HepG2 (cell line): Measurements from ENCODE around the gene LSM8. TPM values are rescaled to one million over a fixed set of nuclear protein-coding genes. Genes with fewer than 3 reads are reported as not detected.
A peak's percentile ranks its signal among the peaks of the same experiment; 100 is the strongest.

Experiments used
- ATAC-seq: fragments of 200-7000 bp; cut with Tn5 transposase; 3 replicates; pipeline ENCODE4 v1.9.1; 2020; ENCODE audit warnings: mild to moderate bottlenecking, moderate library complexity
- BruUV-seq: library from RNA; stranded (reverse); fragments of 400-500 nt; replicated peaks from 2 replicates; lab custom pipeline; 2021; lab: Mats Ljungman, UMichigan
- CTCF ChIA-PET: fragments of 300-600 bp; formaldehyde crosslinking; extraction: SDS; loops from one replicate; lab custom pipeline; 2021; ENCODE audit warnings: low total read pairs, inconsistent platforms, low intra/inter-chr PET ratio; lab: Yijun Ruan, JAX
- POLR2A ChIA-PET: fragments of 350-600 bp; sonication (Branson Sonifier 250); formaldehyde crosslinking; loops from one replicate; lab custom pipeline; 2020; ENCODE audit warnings: antibody characterized with exemption, inconsistent platforms; lab: Yijun Ruan, JAX
- DNase-seq: peaks from one replicate; pipeline ENCODE4 v3.0.0-alpha.2; 2015; ENCODE audit warnings: low spot score
- FAIRE-seq: peaks from 3 replicates; lab custom pipeline; 2011; peaks lifted over from hg19 to GRCh38; lab: Jason Lieb, UNC
- H2AFZ ChIP-seq: one replicate; pipeline ENCODE4 v1.6.1; 2011; ENCODE audit warnings: low read length, inconsistent platforms
- H3K27ac ChIP-seq: fragments of 300-600 bp; 3 replicates; pipeline ENCODE4 v1.8.0; 2011; ENCODE audit warnings: mixed run types, mild to moderate bottlenecking, mixed read lengths, low read length, inconsistent platforms; ENCODE audit not compliant: insufficient read depth; ENCODE audit errors: extremely low read length
- H3K27me3 ChIP-seq, 2 experiments: fragments of 200-600 bp in 1 of 2; 2 replicates in 1 of 2; 3 replicates in 1 of 2; pipeline versions ENCODE4 v1.6.0 to v1.8.0; 2011; ENCODE audit warnings: low read length in 2 of 2, mild to moderate bottlenecking in 2 of 2, moderate library complexity in 2 of 2, inconsistent platforms in 1 of 2; ENCODE audit not compliant: insufficient read depth in 2 of 2, control insufficient read depth in 1 of 2
- H3K36me3 ChIP-seq, 2 experiments: fragments of 200-600 bp in 1 of 2; replicated peaks in 1 of 2; 2 replicates in 1 of 2; 3 replicates in 1 of 2; pipeline versions ENCODE4 v1.5.1 to v1.8.0; 2011; ENCODE audit warnings: low read length in 2 of 2, inconsistent platforms in 1 of 2; ENCODE audit not compliant: insufficient read depth in 2 of 2, control insufficient read depth in 1 of 2
- H3K4me1 ChIP-seq: 2 replicates; pipeline ENCODE4 v1.5.1; 2012; ENCODE audit warnings: low read length, inconsistent platforms; ENCODE audit not compliant: insufficient read depth
- H3K4me2 ChIP-seq: 2 replicates; pipeline ENCODE4 v1.6.0; 2011; ENCODE audit warnings: low read depth, low read length, inconsistent platforms
- H3K4me3 ChIP-seq, 3 experiments: fragments of 200-600 bp in 1 of 3; sonication (generic), shearing (Covaris generic) in 1 of 3; replicated peaks in 1 of 3; 2 replicates each; pipeline ENCODE4 v1.5.1; 2011 to 2016; ENCODE audit warnings: low read length in 3 of 3, inconsistent platforms in 2 of 3, low read depth in 2 of 3, mild to moderate bottlenecking in 2 of 3, control low read depth in 1 of 3, mixed read lengths in 1 of 3; ENCODE audit not compliant: insufficient read depth in 1 of 3
- H3K79me2 ChIP-seq: one replicate; pipeline ENCODE4 v1.6.1; 2011; ENCODE audit warnings: low read length, inconsistent platforms; ENCODE audit not compliant: insufficient read depth
- H3K9ac ChIP-seq: 2 replicates; pipeline ENCODE4 v1.6.0; 2011; ENCODE audit warnings: mild to moderate bottlenecking, low read depth, low read length, inconsistent platforms; ENCODE audit not compliant: insufficient read depth
- H3K9me3 ChIP-seq: 2 replicates; pipeline ENCODE4 v1.5.1; 2012; ENCODE audit warnings: mild to moderate bottlenecking, low read length
- H4K20me1 ChIP-seq: 2 replicates; pipeline ENCODE4 v1.6.0; 2011; ENCODE audit warnings: inconsistent platforms, mild to moderate bottlenecking, low read length, moderate library complexity; ENCODE audit not compliant: insufficient read depth
- CEBPB ChIP-seq: IDR thresholded peaks from 2 replicates; pipeline ENCODE4 v1.6.1; 2011; ENCODE audit warnings: low read depth, low read length, improper control_type of control experiment, borderline replicate concordance
- IKZF4 ChIP-seq: sonication (generic); formaldehyde crosslinking; IDR thresholded peaks from 2 replicates; pipeline ENCODE4 v1.5.1; 2020; ENCODE audit warnings: borderline replicate concordance, mild to moderate bottlenecking, low read depth, missing genetic modification reagents; ENCODE audit errors: not compliant biosample characterization
- NR2F2 ChIP-seq: IDR thresholded peaks from 2 replicates; pipeline ENCODE4 v1.6.1; 2012; ENCODE audit warnings: low read depth, inconsistent platforms, borderline replicate concordance
- NR3C1 ChIP-seq: sonication (generic); formaldehyde crosslinking; IDR thresholded peaks from 2 replicates; pipeline ENCODE4 v1.4.0; 2020; ENCODE audit warnings: missing genetic modification reagents
- ZNF34 ChIP-seq: sonication (generic); formaldehyde crosslinking; IDR thresholded peaks from 2 replicates; pipeline ENCODE4 v1.4.0; 2020; ENCODE audit warnings: mild to moderate bottlenecking, missing genetic modification reagents, borderline replicate concordance
- ZNF878 ChIP-seq: sonication (generic); formaldehyde crosslinking; IDR thresholded peaks from 2 replicates; pipeline ENCODE4 v1.8.1; 2023; ENCODE audit warnings: mild to moderate bottlenecking, missing genetic modification reagents, moderate library complexity
- WGBS: methylation state at CpG from one replicate; pipeline ENCODE4 v1.1.6; 2017; ENCODE audit warnings: low lambda C conversion rate; 5-methylcytosine and 5-hydroxymethylcytosine counted together
- in situ Hi-C: cut with HindIII; loops from 2 replicates; pipeline ENCODE4 v1.10.0; 2017; ENCODE audit warnings: low pct_unique_long_range_greater_than_20kb; ENCODE audit not compliant: extremely low pct_ligation_motif_present
- intact Hi-C: fragments of 100-400 bp; cut with micrococcal nuclease; formaldehyde crosslinking; loops from one replicate; pipeline ENCODE4 v1.10.0; 2022; ENCODE audit not compliant: unreplicated experiment
- polyA plus RNA-seq, 8 experiments: library from polyadenylated mRNA; depleted of rRNA in 3 of 8; stranded (reverse) in 7 of 8; unstranded in 1 of 8; fragments of >200 nt; fragmentation: Illumina TruSeq in 4 of 8; extraction: Trizol in 4 of 8; gene quantifications; 2 replicates each; pipeline versions ENCODE4 v1.2.1 to v1.2.3, GENCODE V29; 2011 to 2016; ENCODE audit warnings: low read depth in 4 of 8, missing spikeins in 1 of 8, mixed read lengths in 1 of 8; ENCODE audit not compliant: insufficient read depth in 1 of 8
- total RNA-seq, 5 experiments: library from RNA; depleted of rRNA; stranded (reverse); fragments of >200 nt; fragmentation: Illumina TruSeq; extraction: Trizol; gene quantifications; 2 replicates each; pipeline ENCODE4 v1.2.3, GENCODE V29; 2016; ENCODE audit warnings: low read depth in 1 of 5

LSM8 gene
- total and polyA plus RNA-seq, 2 of the 13 experiments (the other 11 are each of a cell fraction or from before 2014, with no cell fraction given) = 44.3 to 67.3 TPM

DNA sequence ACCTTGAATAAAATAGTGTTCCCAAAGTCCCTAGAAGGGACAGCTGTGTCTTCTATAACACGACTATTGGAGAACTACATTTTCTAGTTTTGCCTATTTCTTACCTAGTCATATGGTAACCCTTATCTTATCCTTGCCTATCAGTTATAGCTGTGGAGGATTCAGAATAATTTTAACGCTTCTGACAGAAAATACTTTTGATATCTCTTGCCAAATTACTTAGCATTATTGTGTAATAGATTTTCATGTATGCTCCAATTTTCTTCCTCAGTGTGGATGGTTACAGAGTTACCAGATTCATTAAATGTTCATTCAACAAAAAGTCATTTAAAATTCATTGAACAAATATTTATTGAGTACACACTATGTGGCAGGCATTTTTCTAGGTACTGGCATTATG lies 34.6 kb upstream of the LSM8 start:
- Histone ChIP-seq H2AFZ (no peak overlapping the region), H3K4me1 (no peaks in the 10 kb centered on the region), H3K4me3 (no peak overlapping the region), H4K20me1 (no peaks in the 10 kb centered on the region), H3K79me2 (no peaks in the 10 kb centered on the region), H3K27me3 (no peaks in the 10 kb centered on the region), H3K9me3 (no peaks in the 10 kb centered on the region), H3K27ac (no peak overlapping the region), H3K9ac (no peak overlapping the region), H3K36me3 (no peaks in the 10 kb centered on the region), H3K4me2 (no peak overlapping the region)
- intact Hi-C loops = no loop called here
- ChIA-PET POLR2A (no interaction called here), CTCF (no interaction called here)
- FAIRE-seq (no peak), ATAC-seq (no peak), DNase-seq (no peak)
- TF ChIP-seq CEBPB (peak; percentile 46; the same call in 1 of the 2 replicates), NR3C1 (CRISPR knock-in tag) (no peak), IKZF4 (CRISPR knock-in tag) (no peak)
- BruUV-seq = no TSS peak
- in situ Hi-C loops = no loop called here
- 2% methylated on average over 2 of the region's 2 CpGs for WGBS

- no peaks in the 10 kb centered on the region for H3K36me3 ChIP-seq
- H3K4me2 ChIP-seq = no peak overlapping the region
- no peak overlapping the region for H2AFZ ChIP-seq
- POLR2A ChIA-PET = no interaction called here
- no peaks in the 10 kb centered on the region for H3K79me2 ChIP-seq
- H4K20me1 ChIP-seq = no peaks in the 10 kb centered on the region
- H3K9ac ChIP-seq = no peak overlapping the region
- no peaks in the 10 kb centered on the region; a peak in 1 of 5 replicates for H3K27me3 ChIP-seq
- H3K27ac ChIP-seq = no peak overlapping the region
- no peak for ATAC-seq
- TF ChIP-seq NR2F2 = no peak
- no peak for TF ChIP-seq ZNF34 (CRISPR knock-in tag)
- no peak for TF ChIP-seq ZNF878
- TF ChIP-seq, all 625 proteins: peak for 0
- H3K4me3 ChIP-seq = no peak overlapping the region
- CTCF ChIA-PET = no interaction called here
- WGBS = 0% methylated on average over 2 of the region's 2 CpGs
- FAIRE-seq (no peak), DNase-seq (no peak)
- BruUV-seq = no TSS peak
- in situ Hi-C loops = no loop called here
- no peaks in the 10 kb centered on the region for H3K4me1 ChIP-seq
- intact Hi-C loops = no loop called here
- peaks cover under 1% of the 10 kb centered on the region; the same call in 1 of the 2 replicates for H3K9me3 ChIP-seq
These were observed 32.3 kb upstream of the LSM8 start for GRCh38 chr7:118151671-118152070.
